ENCODE results near the gene PIGA.
"Not testable (repeated sequence)": the region's sequence is repeated elsewhere in the genome, so short reads cannot be mapped to it uniquely, and the experiment has no call there.

Gene PIGA

DNA sequence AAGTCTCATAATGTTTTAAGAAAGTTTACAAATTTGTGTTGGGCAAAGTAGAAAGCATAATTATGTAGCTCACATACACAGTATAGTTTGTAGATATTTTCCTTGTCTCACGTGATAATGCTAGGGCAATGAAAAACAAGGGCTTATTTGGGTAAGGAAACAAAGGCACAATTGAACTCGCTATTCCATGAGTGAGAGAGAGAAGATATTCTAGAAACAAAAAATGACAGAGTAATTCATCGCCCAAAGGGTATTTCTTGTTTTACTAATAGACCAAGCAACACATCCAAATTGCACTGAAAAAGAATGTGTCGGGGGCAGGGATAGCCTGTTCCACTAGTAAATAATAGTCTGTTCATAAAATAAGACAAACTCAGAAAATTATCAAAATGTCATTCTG, 16.2 kb downstream of the PIGA start:
- no peak for FAIRE-seq

DNA sequence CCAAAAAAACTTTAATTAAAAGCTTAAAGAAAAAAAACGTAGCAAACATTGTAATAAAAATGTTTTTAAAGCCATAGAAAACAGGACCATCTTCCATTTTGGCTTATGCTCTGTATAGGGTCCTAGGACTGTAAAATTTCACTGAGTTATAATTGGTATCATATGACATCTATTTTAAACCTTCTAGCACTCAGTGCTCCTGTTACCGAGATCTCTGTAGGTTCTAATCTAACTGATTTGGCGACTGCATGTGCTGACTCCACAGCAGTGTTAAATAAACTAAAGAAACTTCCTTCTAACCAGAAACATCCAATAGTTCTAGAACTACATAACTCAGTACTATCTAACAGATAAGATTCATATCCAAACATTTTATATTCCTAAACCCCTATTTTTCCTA, 19.8 kb downstream of the PIGA start, which contains the start of gene ASB11:
ASB11 (minus strand) TSS at position 132 of the 400 bp plus-strand sequence; CDS start at position 97, 35 bp downstream.
- no peak for FAIRE-seq

DNA sequence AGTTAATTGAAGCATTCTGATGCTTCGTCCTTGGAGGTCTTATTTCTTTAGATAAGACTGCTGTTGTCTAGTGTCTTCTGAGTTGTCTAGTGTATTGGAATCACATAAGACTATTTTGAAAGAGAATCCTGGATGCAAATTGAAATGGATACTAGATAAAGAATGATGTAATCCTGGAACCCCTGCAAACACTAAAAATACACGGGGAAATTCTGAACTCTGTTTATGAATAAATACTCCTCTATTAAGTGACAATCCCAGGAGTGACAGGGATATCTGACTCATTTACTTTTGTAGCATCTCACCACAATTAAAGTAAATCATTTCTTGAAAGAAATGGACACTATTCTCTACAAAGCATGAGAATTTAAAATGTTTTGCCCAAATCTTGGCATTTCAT, 20.9 kb downstream of the PIGA start:
- FAIRE-seq: no peak

DNA sequence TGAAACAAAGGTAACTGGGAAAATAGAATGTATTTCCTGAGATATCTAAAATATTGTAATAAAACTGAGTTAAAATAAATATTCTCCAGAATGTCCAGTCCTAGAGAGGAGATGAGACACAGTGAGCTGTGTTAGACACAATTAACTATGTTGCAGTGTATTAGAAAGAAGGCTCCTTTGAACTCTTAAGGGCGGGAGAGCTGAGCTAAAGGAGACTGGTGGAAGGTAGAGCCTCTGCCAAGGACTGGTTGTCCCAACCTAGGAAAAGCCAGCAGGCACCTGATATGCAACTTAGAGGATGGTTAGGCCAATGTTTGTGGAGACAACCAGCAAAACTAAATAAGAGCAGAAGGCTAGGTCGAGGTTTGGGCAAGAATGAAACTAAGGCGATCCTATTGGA, 24.2 kb downstream of the PIGA start:
- FAIRE-seq: no peak

DNA sequence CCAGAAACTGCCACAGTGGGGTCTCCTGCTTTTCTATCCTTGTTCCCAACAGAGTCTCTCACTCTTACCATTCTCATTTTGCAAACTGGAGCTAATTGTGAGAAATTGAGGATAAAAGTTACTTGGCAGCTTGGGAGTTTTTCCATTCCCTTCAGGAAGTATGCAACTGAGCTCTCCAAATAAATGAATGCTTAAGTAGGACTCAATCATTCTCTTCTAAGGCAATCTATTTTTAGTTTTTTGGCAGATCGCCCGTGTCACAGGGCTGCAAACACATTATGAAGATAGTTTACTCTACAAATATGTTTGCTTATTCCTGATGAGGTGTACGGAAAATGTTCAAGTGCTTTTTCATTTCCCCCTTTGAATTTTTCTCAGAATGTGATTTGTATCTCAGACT, 25.2 kb downstream of the PIGA start:
- no peak for FAIRE-seq

DNA sequence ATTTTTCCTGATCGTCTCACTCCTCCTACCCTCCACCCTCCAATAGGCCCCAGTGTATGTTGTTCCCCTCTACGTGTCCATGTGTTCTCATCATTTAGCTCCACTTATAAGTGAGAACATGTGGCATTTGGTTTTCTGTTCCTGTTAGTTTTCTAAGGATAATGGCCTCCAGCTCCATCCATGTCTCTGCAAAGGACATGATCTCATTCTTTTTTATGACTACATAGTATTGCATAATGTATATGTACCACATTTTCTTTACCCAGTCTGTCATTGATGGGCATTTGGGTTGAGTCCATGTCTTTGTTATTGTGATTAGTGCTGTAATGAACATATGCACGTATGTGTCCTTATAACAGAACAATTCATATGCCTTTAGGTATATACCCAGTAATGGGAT, 29.4 kb downstream of the PIGA start:
- FAIRE-seq: not testable (repeated sequence)

DNA sequence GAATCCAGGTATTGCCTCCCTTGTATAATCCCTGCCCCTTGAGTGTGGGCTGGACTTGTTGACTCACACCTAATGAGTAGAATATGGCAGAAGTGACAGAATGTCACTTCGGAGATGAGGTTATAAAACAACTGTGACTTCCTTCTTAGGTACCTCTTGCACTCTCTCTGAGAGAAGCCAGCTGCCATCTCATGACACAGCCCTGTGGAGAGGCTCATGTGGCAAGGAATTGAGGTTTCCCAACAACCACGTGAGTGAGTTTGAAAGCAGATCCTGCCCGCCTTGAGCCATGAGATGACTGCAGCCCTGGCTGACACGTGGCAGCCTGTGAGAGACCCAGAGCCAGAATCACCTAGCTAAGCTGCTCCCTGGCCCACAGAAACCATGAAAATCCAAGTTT, 33.4 kb downstream of the PIGA start:
- no peak for FAIRE-seq

DNA sequence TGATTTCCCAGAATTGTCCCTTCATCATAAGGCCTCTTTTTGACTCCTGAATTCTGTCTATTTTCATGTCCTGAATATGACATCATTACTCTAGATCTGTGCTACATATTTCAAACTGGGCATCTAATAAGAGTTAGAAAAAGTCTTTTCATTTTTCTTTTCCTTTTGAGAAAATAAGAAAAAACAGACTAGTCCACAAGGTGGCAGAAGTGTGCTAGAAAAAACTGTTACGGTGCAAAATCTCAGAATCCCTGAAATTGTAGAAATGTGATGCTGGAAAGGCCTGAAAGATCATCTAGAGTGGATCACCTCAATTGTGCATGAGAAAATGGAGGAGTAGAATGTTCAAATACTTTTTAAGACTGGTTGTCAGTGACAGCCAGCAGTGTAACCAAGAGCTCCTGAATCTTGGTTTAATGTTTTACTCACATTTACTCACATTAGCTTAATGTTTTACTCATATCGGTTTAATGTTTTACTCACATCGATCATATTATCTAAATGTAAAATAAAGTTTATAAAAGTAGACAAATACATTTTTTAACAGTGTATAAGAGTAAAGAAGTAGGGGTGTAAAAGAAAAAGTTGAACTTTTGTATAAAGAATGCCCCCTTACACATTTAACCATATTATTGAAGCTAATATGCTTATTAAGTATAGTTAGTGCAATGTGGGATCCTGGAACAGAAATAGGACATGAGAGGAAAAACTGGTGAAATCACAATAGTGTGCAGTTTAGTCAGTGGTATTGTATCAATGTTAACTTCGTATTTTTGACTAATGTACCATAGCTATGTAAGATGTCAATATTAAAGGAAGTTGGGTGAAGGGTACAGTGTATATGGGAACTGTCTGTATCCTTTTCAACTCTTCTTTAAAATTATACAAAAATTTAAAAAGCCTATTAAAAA, 35.1 kb downstream of the PIGA start:
- FAIRE-seq: peak; percentile 93

DNA sequence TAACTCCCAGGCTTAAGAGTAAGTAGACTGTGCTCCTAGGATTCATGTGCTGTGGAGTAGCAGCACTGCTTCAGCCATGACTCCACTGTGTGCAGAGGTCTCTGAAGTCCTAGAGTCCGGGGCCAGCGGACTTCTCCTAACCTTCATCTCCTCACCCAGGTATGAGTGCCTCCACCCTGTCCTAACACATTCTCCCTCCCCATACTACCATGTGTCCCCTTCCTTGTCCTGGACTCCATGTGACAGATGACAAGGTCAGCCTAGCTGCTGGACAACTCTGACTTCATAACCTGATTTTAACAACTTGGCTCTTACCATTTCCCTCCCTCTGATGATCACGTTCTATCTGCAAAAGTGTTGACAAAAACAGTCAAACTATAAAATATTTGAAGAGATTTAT, 36.5 kb downstream of the PIGA start:
- FAIRE-seq: no peak

DNA sequence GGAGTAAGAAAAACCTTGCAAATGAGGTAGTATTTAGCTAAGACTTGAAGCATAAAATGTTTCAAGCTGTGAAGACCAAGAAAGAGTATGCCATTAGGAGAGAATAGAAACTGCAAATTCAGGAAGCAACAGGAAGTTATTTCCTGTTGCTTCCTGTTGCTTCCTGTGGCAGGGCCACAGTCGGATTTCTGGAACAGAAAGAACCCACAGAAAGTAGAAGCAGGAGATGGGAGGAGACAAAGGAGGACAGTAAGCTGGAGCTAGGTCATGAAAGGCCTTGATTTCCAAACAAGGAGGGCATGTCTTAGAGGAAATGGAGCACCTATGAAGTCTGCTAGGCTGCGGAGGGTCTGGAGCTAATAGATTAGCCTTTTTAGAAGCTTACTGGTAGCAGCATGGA, 37.1 kb downstream of the PIGA start:
- FAIRE-seq: no peak

DNA sequence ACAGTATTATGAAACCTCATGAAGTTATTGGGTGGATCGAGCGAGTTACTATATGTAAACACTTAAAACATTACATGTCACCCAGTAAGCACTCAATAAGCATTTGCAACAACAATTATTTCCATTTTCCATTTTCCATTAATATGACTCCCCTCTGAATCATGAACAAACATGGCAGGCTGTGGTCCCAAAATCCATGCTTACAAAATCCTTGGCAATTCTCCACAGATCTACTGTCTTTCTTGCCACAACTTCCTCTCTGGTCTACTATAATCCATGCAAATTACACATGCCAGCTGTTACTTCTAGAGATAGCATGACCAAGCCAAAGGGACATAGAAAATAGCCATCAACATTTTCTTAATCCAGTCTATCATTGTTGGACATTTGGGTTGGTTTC, 41.9 kb downstream of the PIGA start:
- no peak for FAIRE-seq

DNA sequence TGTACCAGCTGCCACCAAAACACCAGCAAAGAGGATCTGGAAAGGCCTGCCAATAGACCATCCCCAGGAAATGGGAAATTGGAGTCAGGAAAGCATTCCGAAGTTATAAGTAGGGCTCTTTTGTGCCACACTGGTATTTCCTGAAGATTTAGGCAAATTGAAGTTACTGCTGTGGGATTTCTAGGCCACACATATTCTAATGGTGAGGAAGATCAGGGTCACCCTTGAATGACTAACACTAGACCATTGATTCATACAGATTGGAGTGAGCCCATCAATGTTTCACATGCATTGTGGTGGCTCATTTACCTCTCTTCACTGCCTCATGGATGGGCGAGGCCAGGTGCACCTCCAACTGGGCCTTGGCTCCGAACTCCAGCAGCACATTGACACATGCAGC, 42.5 kb downstream of the PIGA start:
- FAIRE-seq: no peak

DNA sequence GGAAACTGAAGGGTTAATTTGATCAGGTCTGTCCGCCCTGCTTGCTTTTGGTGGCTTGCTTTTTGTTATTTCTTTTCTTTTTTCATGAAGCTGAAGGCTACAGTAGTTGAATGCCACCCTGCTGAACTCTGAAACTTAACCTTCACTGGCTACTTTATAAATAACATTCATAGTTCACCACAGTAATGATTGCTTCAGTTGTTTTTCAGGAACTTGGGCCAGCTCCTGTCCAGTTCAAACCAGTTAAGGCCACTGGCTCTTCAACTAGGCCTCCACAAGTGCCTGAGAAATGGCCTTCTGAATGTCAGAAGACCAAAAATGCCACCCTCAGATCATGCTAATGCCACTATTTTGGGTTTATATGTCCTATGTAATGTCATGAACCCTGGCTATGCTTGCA, 57.7 kb downstream of the PIGA start:
- FAIRE-seq: no peak

DNA sequence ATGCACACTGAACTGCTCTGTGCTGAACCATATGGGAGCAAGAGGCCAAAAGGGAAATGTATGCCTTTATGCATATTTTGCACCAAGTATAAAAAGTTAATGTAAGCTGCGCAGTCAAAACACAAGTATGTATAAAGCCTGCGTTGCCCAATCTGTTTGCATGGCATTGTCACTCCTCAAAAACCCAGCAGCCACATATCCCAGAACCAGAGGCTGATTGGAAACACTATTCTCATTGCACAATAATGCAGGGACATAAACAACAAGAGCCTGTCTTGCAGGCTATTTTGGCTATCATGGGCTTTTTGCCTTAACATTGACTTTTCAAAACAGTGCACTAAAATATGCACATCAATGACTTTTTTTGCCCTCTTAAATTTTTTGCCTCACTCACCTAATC, 60.4 kb downstream of the PIGA start:
- no peak for FAIRE-seq

DNA sequence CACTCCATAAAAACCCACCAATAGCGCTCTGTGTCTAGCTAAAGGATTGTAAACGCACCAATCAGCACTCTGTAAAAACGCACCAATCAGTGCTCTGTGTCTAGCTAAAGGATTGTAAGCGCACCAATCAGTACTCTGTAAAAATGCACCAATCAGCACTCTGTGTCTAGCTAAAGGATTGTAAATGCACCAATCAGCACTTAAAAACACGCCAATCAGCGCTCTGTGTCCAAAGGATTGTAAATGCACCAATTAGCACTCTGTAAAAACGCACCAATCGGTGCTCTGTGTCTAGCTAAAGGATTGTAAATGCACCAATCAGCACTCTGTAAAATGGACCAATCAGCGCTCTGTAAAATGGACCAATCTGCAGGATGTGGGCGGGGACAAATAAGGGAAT, 62.0 kb downstream of the PIGA start:
- not testable (repeated sequence) for FAIRE-seq

DNA sequence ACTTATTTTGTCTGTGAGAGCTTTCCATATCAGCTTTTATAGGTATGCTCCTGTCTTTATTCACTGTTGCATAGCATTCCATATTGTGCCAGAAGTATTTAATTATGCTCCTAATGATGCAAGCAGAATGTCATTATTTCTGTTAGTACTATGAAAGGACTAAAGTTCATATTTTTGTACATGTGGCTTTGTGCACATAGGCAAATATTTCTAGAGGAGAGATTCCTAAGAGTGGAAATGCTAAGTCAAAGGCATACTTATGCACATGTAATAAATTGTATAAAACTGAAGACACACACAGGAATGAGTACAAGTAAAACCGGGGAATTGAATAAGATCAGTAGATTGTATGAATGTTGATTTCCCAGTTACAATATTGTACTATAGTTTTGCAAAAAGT, 63.6 kb downstream of the PIGA start:
- FAIRE-seq: no peak

DNA sequence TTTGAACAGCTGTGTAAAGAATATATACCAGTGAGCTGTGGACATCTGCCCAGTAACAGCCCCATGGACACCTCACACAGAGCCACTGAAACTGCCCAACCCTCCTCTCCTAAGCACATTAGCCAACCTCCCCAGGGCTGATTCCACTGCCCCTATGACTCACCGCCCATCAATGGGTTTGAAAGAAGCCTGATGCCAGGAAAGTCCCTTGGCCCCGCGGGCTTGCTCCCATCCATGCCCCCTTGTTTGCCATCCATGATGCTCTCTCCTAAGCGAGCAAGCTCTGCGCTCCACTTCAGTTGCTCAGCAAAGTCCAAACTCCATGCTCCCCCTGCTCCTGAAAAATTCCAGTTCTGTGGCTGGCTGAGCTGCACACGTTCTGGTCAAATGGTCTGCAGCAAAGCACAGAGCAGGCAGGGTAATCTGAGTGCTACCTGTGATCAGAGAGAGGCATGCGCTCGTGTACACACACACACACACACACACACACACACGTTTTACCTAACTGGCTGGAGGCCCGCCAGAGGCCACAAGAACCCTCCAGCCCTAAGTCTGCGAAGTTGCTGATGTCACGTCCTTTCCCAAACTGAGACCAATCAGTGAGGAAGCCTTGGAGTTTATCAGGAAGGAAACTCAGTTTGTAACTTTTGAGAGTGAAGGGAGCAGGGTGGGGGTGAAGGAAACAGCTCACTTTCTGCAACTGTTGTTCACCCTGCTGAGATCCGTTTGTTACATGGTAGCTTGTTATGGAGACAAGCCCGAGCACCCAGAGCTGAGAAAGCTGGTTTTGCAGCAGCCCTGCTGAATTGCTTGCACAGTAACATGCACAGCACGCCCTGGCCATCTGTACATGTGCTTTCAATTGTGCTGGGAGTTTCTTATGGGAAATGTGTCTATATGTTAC, 65.5 kb downstream of the PIGA start, which contains the start of gene ASB9:
ASB9 (minus strand) TSS at position 466 of the 904 bp plus-strand sequence; CDS start at position 257, 209 bp downstream.
- no peak for FAIRE-seq

Measured in G401.6 (cell line).